ENCODE results near the gene ZBTB42.

ZBTB42 gene

DNA sequence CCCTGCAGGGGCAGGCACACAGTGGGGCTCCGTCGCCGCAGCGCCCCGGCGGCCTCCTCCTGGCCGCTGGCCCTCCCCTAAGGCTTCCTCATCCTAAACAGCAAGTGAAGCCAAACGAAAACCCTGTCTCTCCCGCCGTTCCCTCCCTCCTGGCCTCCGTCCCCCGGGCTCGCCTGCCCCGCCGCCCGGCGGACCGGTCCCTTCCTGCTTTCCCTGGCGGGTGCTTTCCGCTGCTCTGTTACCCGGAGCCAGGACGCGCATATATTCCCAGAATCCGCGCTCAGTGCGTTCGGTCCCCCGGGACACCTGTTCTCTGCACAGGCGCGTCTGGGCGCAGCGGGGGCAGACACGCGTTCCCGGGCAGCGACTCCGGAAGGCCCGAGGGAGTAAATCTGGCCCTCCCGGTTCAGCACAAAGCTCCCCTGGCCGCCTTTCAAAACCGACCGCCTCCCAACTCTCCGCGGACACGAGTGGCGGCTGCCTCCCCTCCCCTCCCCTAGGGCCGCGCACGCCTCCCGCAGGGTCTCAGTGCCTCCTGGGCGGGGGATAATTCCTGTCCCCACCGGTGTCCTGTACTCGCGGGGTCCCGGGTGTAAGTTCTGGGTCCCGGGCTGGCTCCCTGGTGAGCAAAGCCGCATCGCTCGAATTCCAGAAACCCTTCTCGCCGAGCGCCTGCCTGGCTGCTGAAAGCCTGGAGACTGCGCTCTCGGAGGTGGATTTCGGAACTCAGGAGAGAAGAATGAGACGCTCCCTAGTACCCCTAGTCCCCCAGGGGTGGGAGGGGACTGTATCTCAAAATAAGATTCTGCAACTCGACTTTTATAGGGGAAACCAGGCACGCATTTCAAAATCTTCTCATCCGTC, 42.8 kb downstream of the ZBTB42 start:
- DNase-seq (ENCODE audit: low spot score): no peak

DNA sequence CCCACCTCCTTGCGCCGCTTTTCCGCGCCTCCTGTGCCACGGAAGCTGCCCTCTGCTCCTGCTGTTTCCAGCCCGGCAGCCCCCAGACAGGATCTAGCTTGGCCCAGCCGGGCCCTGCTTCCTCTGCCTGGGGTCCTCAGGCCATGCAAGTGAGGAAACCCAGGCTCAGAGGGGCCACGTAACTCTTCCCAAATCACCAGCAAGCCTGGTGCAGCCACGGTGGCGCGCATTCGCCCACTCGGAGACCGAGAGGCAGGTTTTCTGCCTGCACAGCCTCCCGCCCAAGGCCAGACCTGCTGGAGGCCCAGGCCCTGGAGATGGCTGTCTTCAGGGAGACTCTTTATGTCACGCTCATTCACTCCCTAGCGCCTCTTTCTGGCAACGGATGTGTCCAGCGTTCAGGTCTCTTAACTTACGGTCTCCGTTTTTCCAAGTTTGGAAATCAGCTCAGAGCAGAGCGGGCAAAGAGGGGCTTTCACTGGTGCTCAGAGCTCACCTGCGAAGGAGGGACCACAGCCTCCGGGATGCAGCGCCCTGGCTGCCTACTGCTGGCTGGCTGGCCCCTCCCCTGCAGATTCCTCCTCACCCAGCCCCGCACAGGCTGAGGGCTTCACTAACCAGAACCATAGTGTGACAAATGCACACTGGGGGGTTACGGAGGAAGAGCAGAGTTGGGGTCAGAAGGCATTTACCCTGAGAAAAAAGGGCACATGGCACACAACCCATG, 43.6 kb downstream of the ZBTB42 start:
- DNase-seq (ENCODE audit: low spot score): no peak

DNA sequence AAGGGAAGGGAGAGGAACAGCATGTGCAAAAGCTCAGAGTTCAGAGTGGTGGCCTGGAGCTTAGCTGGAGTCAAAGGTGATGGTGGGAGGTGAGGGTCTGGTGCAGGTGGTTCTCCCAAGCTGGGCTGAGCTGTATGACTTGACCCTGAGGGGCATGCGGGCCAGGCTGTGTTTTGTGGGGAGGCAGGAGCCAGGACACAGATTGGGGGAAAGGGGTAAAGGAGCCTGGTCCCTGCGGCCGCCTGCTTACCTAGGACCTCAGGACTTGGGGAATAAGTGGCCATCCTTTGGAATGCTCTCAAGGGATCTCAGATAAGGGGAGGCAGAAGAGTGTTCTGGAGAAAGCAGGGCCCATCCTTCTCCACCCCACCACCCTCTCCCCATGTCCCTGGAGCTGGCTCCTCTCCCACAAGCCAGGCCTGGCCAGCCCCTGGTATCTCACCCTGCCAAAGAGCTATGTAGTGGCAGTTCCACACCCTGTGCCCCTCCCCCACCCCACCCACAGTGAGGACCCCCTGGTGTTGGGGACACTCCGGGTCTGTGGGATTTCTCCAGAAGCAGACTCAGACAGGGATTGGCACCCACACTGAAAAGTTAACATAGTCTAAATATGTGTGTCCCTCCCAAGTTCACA, 44.2 kb downstream of the ZBTB42 start:
- no peak for DNase-seq (ENCODE audit: low spot score)

DNA sequence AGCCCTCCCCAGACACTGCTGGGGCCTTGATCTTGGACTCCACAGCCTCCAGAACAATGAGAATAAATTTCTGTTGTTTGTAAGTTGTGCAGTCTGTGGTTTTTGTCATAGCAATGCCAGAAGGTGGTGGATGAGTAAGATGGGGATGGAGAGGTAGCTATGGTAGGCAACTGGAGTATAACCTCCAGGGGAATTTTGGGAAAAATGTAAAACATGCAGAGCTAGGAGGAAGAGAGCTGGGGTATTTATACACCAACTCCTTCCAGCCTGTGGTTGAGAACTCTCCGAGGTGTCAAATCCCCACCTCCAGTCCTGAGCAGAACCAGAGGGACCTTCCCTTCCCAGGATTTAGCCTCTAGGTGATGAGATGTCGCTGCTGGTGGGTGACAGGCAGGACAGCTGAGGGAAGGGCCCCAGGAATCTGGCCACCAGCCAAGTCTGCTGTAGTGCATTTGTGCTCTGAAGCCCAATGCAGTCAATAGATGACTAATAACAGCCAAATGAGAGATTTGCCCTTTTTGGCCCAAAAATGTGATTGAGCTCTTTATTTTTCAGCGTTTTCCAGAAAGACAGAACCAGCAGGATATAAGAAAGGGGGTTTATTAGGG, 45.0 kb downstream of the ZBTB42 start:
- DNase-seq (ENCODE audit: low spot score): no peak

DNA sequence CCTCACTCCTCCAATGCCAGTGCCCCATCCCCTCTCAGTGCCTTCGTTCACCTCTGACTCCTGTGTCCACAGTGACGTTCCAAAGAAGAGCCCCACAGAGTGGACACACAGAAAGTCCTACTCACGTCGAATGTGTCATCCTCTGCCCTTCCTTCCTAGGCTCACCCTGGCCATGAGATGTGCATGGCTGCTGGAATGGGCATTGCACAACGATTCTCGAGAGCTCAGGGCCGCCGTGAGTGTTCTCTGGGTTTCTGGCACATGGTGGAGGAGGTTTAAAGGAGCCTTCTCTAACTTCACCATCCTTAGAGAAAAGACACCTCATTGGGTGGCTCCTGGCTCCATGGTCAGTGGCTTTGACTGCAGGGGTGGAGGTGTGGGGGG, 51.4 kb downstream of the ZBTB42 start:
- DNase-seq (ENCODE audit: low spot score): no peak
